SK-N-SH treated with all-trans-retinoic acid at 6 μM for 48 hours (cell line): ENCODE data around the gene BRINP3.

ENCODE experiments used
- CSDC2 ChIP-seq: fragments of 250-450 bp; sonication (Bioruptor Pico); IDR thresholded peaks from 2 replicates; pipeline ENCODE4 v1.5.0; 2020; ENCODE audit warnings: mild to moderate bottlenecking, moderate library complexity
- ESRRG ChIP-seq: fragments of 250-450 bp; sonication (Bioruptor Pico); IDR thresholded peaks from 2 replicates; pipeline ENCODE4 v1.6.1; 2021; ENCODE audit warnings: mild to moderate bottlenecking
- OSR1 ChIP-seq: fragments of 250-450 bp; sonication (Bioruptor Pico); IDR thresholded peaks from 2 replicates; pipeline ENCODE4 v1.8.0; 2022; ENCODE audit warnings: moderate library complexity, mild to moderate bottlenecking, inconsistent platforms
- RARB ChIP-seq: fragments of 250-450 bp; sonication (Bioruptor Pico); IDR thresholded peaks from 2 replicates; pipeline ENCODE4 v1.8.0; 2021; ENCODE audit warnings: mild to moderate bottlenecking, moderate library complexity
- SNAI2 ChIP-seq: fragments of 250-450 bp; sonication (Bioruptor Pico); IDR thresholded peaks from 2 replicates; pipeline ENCODE4 v1.5.0; 2020; ENCODE audit warnings: mild to moderate bottlenecking, moderate library complexity
- TCF4 ChIP-seq: fragments of 250-450 bp; sonication (Bioruptor Pico); IDR thresholded peaks from 2 replicates; pipeline ENCODE4 v1.8.0; 2021; ENCODE audit warnings: mild to moderate bottlenecking, moderate library complexity, borderline replicate concordance
- ZC3H10 ChIP-seq: fragments of 250-450 bp; sonication (Bioruptor Pico); IDR thresholded peaks from 2 replicates; pipeline ENCODE4 v1.5.1; 2021; ENCODE audit warnings: mild to moderate bottlenecking, moderate library complexity
- ZFP3 ChIP-seq: fragments of 250-450 bp; sonication (Bioruptor Pico); IDR thresholded peaks from 2 replicates; pipeline ENCODE4 v1.5.0; 2020; ENCODE audit warnings: mild to moderate bottlenecking, moderate library complexity
- ZFP30 ChIP-seq: fragments of 450-650 bp; formaldehyde crosslinking; IDR thresholded peaks from 2 replicates; pipeline ENCODE4 v1.5.0; 2022; ENCODE audit warnings: mild to moderate bottlenecking, moderate library complexity
- ZNF8 ChIP-seq: fragments of 450-650 bp; formaldehyde crosslinking; IDR thresholded peaks from 2 replicates; pipeline ENCODE4 v1.5.0; 2020; ENCODE audit warnings: mild to moderate bottlenecking, moderate library complexity
- TF ChIP-seq, protein P1 (sequence below): fragments of 250-450 bp; sonication (Bioruptor Pico); IDR thresholded peaks from 2 replicates; pipeline ENCODE4 v1.8.0; 2020; ENCODE audit warnings: mild to moderate bottlenecking, moderate library complexity, borderline replicate concordance
- TF ChIP-seq, protein P2 (sequence below): fragments of 250-450 bp; sonication (Bioruptor Pico); IDR thresholded peaks from 2 replicates; pipeline ENCODE4 v1.5.0; 2020; ENCODE audit warnings: mild to moderate bottlenecking, moderate library complexity
- TF ChIP-seq, protein P3 (sequence below): fragments of 250-450 bp; sonication (Bioruptor Pico); IDR thresholded peaks from 2 replicates; pipeline ENCODE4 v1.5.1; 2021; ENCODE audit warnings: mild to moderate bottlenecking, moderate library complexity

DNA sequence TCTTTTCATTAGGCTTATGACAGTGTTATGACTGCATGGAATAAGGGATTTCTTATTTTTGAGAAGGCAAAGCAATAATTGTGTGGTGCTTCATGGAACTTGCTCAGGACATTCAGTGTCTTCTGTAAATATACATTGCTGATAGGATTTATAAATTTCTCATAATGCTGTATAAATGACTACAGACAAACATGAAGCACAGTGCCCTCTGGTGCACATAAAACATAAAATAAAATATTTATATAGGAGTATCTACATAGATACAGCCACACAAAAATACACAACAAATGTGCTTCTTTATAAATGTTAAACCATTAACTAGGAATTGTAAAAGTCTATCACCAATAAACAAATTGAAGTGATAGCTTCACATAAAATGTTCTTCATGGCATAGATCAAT is 24.1 kb downstream of the BRINP3 start:
- no peak for TF ChIP-seq ZFP3 (CRISPR knock-in tag)
- TF ChIP-seq, protein P1, sequence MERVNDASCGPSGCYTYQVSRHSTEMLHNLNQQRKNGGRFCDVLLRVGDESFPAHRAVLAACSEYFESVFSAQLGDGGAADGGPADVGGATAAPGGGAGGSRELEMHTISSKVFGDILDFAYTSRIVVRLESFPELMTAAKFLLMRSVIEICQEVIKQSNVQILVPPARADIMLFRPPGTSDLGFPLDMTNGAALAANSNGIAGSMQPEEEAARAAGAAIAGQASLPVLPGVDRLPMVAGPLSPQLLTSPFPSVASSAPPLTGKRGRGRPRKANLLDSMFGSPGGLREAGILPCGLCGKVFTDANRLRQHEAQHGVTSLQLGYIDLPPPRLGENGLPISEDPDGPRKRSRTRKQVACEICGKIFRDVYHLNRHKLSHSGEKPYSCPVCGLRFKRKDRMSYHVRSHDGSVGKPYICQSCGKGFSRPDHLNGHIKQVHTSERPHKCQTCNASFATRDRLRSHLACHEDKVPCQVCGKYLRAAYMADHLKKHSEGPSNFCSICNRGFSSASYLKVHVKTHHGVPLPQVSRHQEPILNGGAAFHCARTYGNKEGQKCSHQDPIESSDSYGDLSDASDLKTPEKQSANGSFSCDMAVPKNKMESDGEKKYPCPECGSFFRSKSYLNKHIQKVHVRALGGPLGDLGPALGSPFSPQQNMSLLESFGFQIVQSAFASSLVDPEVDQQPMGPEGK (CRISPR knock-in tag): no peak
- TF ChIP-seq ESRRG (CRISPR knock-in tag): no peak
- TF ChIP-seq CSDC2 (CRISPR knock-in tag): no peak
- TF ChIP-seq, protein P2, sequence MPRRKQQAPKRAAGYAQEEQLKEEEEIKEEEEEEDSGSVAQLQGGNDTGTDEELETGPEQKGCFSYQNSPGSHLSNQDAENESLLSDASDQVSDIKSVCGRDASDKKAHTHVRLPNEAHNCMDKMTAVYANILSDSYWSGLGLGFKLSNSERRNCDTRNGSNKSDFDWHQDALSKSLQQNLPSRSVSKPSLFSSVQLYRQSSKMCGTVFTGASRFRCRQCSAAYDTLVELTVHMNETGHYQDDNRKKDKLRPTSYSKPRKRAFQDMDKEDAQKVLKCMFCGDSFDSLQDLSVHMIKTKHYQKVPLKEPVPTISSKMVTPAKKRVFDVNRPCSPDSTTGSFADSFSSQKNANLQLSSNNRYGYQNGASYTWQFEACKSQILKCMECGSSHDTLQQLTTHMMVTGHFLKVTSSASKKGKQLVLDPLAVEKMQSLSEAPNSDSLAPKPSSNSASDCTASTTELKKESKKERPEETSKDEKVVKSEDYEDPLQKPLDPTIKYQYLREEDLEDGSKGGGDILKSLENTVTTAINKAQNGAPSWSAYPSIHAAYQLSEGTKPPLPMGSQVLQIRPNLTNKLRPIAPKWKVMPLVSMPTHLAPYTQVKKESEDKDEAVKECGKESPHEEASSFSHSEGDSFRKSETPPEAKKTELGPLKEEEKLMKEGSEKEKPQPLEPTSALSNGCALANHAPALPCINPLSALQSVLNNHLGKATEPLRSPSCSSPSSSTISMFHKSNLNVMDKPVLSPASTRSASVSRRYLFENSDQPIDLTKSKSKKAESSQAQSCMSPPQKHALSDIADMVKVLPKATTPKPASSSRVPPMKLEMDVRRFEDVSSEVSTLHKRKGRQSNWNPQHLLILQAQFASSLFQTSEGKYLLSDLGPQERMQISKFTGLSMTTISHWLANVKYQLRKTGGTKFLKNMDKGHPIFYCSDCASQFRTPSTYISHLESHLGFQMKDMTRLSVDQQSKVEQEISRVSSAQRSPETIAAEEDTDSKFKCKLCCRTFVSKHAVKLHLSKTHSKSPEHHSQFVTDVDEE (CRISPR knock-in tag): no peak
- TF ChIP-seq ZC3H10: no peak
- TF ChIP-seq, protein P3, sequence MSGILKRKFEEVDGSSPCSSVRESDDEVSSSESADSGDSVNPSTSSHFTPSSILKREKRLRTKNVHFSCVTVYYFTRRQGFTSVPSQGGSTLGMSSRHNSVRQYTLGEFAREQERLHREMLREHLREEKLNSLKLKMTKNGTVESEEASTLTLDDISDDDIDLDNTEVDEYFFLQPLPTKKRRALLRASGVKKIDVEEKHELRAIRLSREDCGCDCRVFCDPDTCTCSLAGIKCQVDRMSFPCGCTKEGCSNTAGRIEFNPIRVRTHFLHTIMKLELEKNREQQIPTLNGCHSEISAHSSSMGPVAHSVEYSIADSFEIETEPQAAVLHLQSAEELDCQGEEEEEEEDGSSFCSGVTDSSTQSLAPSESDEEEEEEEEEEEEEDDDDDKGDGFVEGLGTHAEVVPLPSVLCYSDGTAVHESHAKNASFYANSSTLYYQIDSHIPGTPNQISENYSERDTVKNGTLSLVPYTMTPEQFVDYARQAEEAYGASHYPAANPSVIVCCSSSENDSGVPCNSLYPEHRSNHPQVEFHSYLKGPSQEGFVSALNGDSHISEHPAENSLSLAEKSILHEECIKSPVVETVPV (CRISPR knock-in tag): no peak
- TF ChIP-seq RARB (CRISPR knock-in tag): no peak
- TF ChIP-seq ZNF8 (CRISPR knock-in tag): no peak
- no peak for TF ChIP-seq OSR1
- no peak for TF ChIP-seq SNAI2 (CRISPR knock-in tag)
- TF ChIP-seq ZFP30: no peak
- no peak for TF ChIP-seq TCF4 (CRISPR knock-in tag)
